Upper lobe of left lung (tissue), 6 donors: ENCODE data around the gene C1S. TPM values are rescaled to one million over a fixed set of nuclear protein-coding genes. Genes with fewer than 3 reads are reported as not detected.
A peak's percentile ranks its signal among the peaks of the same experiment; 100 is the strongest.

Source experiments
- ATAC-seq, 2 donors: fragments of 200-7000 bp; cut with Tn5 transposase; one replicate each; pipeline ENCODE4 v1.9.1; 2022; ENCODE audit warnings: mild to moderate bottlenecking in 2 of 2, moderate library complexity in 2 of 2; ENCODE audit not compliant: low FRiP score in 2 of 2
- DNase-seq, 2 donors: peaks; one replicate each; pipeline ENCODE4 v3.0.0-alpha.2; 2019 to 2020
- H3K27ac ChIP-seq, 4 donors: fragments of 200-600 bp; sonication (generic); one replicate each; pipeline ENCODE4 v1.5.1; 2016 to 2019
- H3K27me3 ChIP-seq, 4 donors: fragments of 200-600 bp; sonication (generic); one replicate each; pipeline ENCODE4 v1.5.1; 2017 to 2019
- H3K36me3 ChIP-seq, 4 donors: fragments of 200-600 bp; sonication (generic); one replicate each; pipeline ENCODE4 v1.5.1; 2016 to 2019
- H3K4me1 ChIP-seq, 4 donors: fragments of 200-600 bp; sonication (generic); one replicate each; pipeline ENCODE4 v1.5.1; 2018 to 2019
- H3K4me3 ChIP-seq, 4 donors: fragments of 200-600 bp; sonication (generic); one replicate each; pipeline ENCODE4 v1.5.1; 2017 to 2019; ENCODE audit warnings: mild to moderate bottlenecking in 2 of 4, moderate library complexity in 1 of 4
- H3K9me3 ChIP-seq, 4 donors: fragments of 200-600 bp; sonication (generic); one replicate each; pipeline ENCODE4 v1.5.1; 2018 to 2019
- CTCF ChIP-seq, 6 experiments: fragments of 450-650 bp in 4 of 6; fragments of 200-600 bp in 2 of 6; sonication (generic) in 2 of 6; IDR thresholded peaks; one replicate each; pipeline ENCODE4 v1.5.1; 2016 to 2019; ENCODE audit warnings: antibody characterized with exemption in 6 of 6
- EP300 ChIP-seq, 4 donors: sonication (generic); formaldehyde crosslinking; IDR thresholded peaks; one replicate each; pipeline ENCODE4 v1.5.1; 2017; ENCODE audit warnings: antibody characterized with exemption in 4 of 4, control low read depth in 2 of 4
- POLR2A ChIP-seq, 4 donors: fragments of 450-650 bp; IDR thresholded peaks; one replicate each; pipeline ENCODE4 v1.5.1; 2016 to 2017; ENCODE audit warnings: antibody characterized with exemption in 4 of 4, mild to moderate bottlenecking in 2 of 4
- POLR2AphosphoS5 ChIP-seq, 2 donors: sonication (generic); formaldehyde crosslinking; IDR thresholded peaks; one replicate each; pipeline ENCODE4 v1.5.1; 2017; ENCODE audit warnings: antibody characterized with exemption in 2 of 2
- WGBS, 2 donors: methylation state at CpG; one replicate each; pipeline ENCODE4 v1.1.5; 2017 to 2018; 5-methylcytosine and 5-hydroxymethylcytosine counted together
- total RNA-seq, 6 donors: library from RNA; depleted of rRNA in 4 of 6; stranded (reverse); fragments of >200 nt in 4 of 6; gene quantifications; one replicate each; pipeline versions ENCODE4 v1.1.0 to v1.2.1, GENCODE V29; 2016 to 2021
- donor health status: DM: no; HTN: no; CAD: no; lungs with moderate emphysema.
- donor health status: DM: no; HTN: yes; CAD: no; lungs with severe emphysema.

Gene C1S
- total RNA-seq, 6 donors from 2014 or later: 146 to 338 (median 208) TPM

- Histone ChIP-seq H3K4me3 (peak overlapping the region in 2 of 4 donors; percentile 53 to 57), H3K27ac (peak overlapping the region; percentile 61 to 89 (median 82))
- TF ChIP-seq POLR2A (IDR thresholded peaks at IDR 0.05) (no peak), CTCF (IDR thresholded peaks at IDR 0.05) (no peak), EP300 (IDR thresholded peaks at IDR 0.05) (no peak), POLR2AphosphoS5 (IDR thresholded peaks at IDR 0.05) (peak in 1 of 2 donors; percentile 27)
Measured at GRCh38 chr12:7090222-7090998, 29.9 kb downstream of the C1S start.

DNA sequence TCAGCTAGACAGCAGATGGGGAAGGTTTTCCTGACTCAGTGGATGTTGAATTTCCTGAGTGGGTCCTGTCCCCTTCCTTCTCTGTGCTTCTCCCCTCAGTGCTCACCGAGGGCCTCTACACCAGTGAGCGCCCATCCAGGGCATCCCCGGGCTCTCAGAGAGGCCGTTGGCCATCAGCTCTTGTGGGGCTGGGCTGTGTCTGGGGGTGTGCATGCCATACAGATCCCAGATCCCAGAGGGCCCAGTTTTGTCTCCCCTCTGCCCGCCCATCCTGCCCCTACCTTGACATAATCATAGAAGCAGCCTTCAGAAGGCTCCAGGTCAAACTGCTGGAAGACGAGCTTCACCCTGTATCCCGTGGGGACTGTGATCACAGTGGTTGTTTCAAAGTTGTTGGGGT is 30.7 kb downstream of the C1S start:
- peaks cover 0 to 32% (median 20%) of the 10 kb centered on the region in 4 donors for H3K36me3 ChIP-seq
- peaks cover 20 to 46% (median 27%) of the 10 kb centered on the region in 4 donors for H3K4me1 ChIP-seq
- DNase-seq (no peak), ATAC-seq (no peak)
- H3K27me3 ChIP-seq: no peaks in the 10 kb centered on the region
- H3K9me3 ChIP-seq: no peaks in the 10 kb centered on the region
- H3K4me3 ChIP-seq: peak overlapping the region in 3 of 4 donors; percentile 41 to 57 (median 53)
- 86 to 90% methylated on average over 7 of the region's 7 CpGs for WGBS, 2 donors
- no peak for TF ChIP-seq EP300 (IDR thresholded peaks at IDR 0.05)
- no peak for TF ChIP-seq POLR2AphosphoS5 (IDR thresholded peaks at IDR 0.05)
- TF ChIP-seq POLR2A (IDR thresholded peaks at IDR 0.05): no peak
- no peak for TF ChIP-seq CTCF (IDR thresholded peaks at IDR 0.05)
- peak overlapping the region; percentile 61 to 89 (median 82) for H3K27ac ChIP-seq

More at GRCh38 chr12:7090222-7090998, 29.9 kb downstream of the C1S start:
- ATAC-seq (no peak), DNase-seq (no peak)
- H3K4me1 ChIP-seq: peaks cover 19 to 39% (median 24%) of the 10 kb centered on the region in 4 donors
- H3K27me3 ChIP-seq: no peaks in the 10 kb centered on the region
- H3K36me3 ChIP-seq: peaks cover 0 to 39% (median 21%) of the 10 kb centered on the region in 4 donors
- 72 to 78% methylated on average over 16 of the region's 16 CpGs for WGBS, 2 donors
- no peaks in the 10 kb centered on the region for H3K9me3 ChIP-seq

GRCh38 chr12:7091660-7092228 is 31.2 kb downstream of the C1S start:
- Histone ChIP-seq H3K36me3 (peaks cover 0 to 30% (median 20%) of the 10 kb centered on the region in 4 donors), H3K4me1 (peaks cover 20 to 49% (median 28%) of the 10 kb centered on the region in 4 donors), H3K9me3 (no peaks in the 10 kb centered on the region), H3K4me3 (peak overlapping the region; percentile 41 to 57 (median 48)), H3K27me3 (no peaks in the 10 kb centered on the region), H3K27ac (peak overlapping the region; percentile 61 to 89 (median 82))
- no peak for DNase-seq
- WGBS, 2 donors: 34% methylated on average over 5 to 8 of the region's 10 CpGs
- TF ChIP-seq POLR2A (IDR thresholded peaks at IDR 0.05): no peak
- peak in 1 of 4 donors; percentile 32 for TF ChIP-seq EP300 (IDR thresholded peaks at IDR 0.05)
- TF ChIP-seq POLR2AphosphoS5 (IDR thresholded peaks at IDR 0.05): peak; percentile 36 to 75
- ATAC-seq: peak; percentile 56 to 69

DNA sequence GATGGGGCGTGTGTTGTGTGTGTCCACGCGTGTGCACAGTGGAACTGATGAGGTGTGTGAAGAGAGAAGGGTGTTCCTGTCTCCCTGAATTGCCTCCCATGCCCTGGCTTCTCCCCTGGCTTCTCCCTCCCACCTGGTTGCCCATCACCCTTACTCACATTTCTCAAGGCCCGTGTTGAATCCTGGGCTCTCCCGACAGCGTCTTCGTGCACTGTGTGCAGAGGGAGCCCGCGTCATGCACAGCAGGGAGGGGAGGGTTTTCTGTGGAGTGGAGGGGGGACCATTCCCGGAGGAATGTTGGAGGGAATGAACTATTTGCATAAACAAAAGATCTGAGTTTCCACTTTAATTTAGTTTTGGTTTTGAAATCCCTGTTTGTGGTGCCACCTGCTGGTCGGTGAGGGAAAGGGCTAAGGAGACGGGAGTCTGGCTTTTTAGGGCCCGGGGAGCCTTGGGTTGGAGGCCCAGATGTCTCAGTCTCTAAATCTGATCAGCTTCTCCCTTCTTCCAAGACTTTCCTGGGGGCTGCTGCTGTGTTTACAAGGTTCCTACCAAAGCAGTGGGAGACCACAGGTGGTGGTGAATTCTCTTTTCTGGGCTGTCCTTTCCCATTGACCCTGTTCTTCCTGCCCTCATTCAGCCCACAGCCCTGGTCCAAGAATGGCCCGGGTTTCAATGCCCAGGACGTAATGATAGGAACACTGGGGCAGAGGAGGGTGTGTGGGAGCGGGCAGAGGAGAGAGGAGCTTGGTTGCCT is 31.9 kb downstream of the C1S start, which contains the start of gene C1R:
C1R (minus strand) TSS at position 217 of the 757 bp plus-strand sequence; CDS start at position 160, 57 bp downstream.
- Histone ChIP-seq H3K27ac (peak within 1 kb of the TSS; percentile 61 to 89 (median 82)), H3K4me3 (peak within 1 kb of the TSS; percentile 41 to 57 (median 48)), H3K27me3 (no peaks in the 10 kb centered on the region)

More for the DNA sequence above, 31.9 kb downstream of the C1S start, which contains the start of gene C1R:
- TF ChIP-seq POLR2A (IDR thresholded peaks at IDR 0.05): peak in 2 of 4 donors; percentile 29 to 58
- TF ChIP-seq CTCF (IDR thresholded peaks at IDR 0.05): peak; percentile 79 to 89 (median 87)
- TF ChIP-seq EP300 (IDR thresholded peaks at IDR 0.05): no peak
- TF ChIP-seq POLR2AphosphoS5 (IDR thresholded peaks at IDR 0.05): peak; percentile 70 to 78
- DNase-seq: peak in 1 of 2 donors; percentile 68
- 11 to 12% methylated on average over 15 to 16 of the region's 16 CpGs for WGBS, 2 donors
- ATAC-seq: peak; percentile 85 to 86
- peaks cover 20 to 49% (median 28%) of the 10 kb centered on the region in 4 donors for H3K4me1 ChIP-seq
- H3K36me3 ChIP-seq: peaks cover 0 to 25% (median 18%) of the 10 kb centered on the region in 4 donors
- no peaks in the 10 kb centered on the region for H3K9me3 ChIP-seq
